Epithelial cell of proximal tubule (primary cell): ENCODE measurements around the gene KRTAP10-12. TPM values are rescaled to one million over a fixed set of nuclear protein-coding genes. Genes with fewer than 3 reads are reported as not detected.

Experiments used
- DNase-seq: peaks from one replicate; pipeline ENCODE4 v3.0.0-alpha.2; 2011; ENCODE audit warnings: low read depth
- H3K4me3 ChIP-seq: 2 replicates; pipeline ENCODE4 v1.5.1; 2011; ENCODE audit warnings: low read depth, mild to moderate bottlenecking, low read length
- CTCF ChIP-seq: conservative IDR thresholded peaks from 2 replicates; pipeline ENCODE4 v1.5.1; 2012; ENCODE audit warnings: low read depth, mild to moderate bottlenecking, low read length
- total RNA-seq: library from RNA; depleted of rRNA; stranded (reverse); fragments of >200 nt; gene quantifications from 2 replicates; pipeline ENCODE4 v1.2.3, GENCODE V29; 2015

The KRTAP10-12 gene
- total RNA-seq, 1 donor from 2014 or later, result not detected

- DNase-seq, result no peak
- H3K4me3 ChIP-seq, result no peak overlapping the region
- TF ChIP-seq CTCF, result no peak
Measured at GRCh38 chr21:44718093-44718492, 21.1 kb downstream of the KRTAP10-12 start.

GRCh38 chr21:44718571-44718970, 21.6 kb downstream of the KRTAP10-12 start:
- no peak for TF ChIP-seq CTCF
- no peak overlapping the region for H3K4me3 ChIP-seq
- DNase-seq, result no peak

GRCh38 chr21:44720170-44720569, 23.2 kb downstream of the KRTAP10-12 start:
- DNase-seq, result no peak
- TF ChIP-seq CTCF, result no peak
- H3K4me3 ChIP-seq, result no peak overlapping the region

- no peak for TF ChIP-seq CTCF
Measured at GRCh38 chr21:44722731-44723130, 25.8 kb downstream of the KRTAP10-12 start.

GRCh38 chr21:44723177-44724131, 26.5 kb downstream of the KRTAP10-12 start:
- DNase-seq, result no peak
- no peak for TF ChIP-seq CTCF
- no peak overlapping the region for H3K4me3 ChIP-seq

More at GRCh38 chr21:44722731-44723130, 25.8 kb downstream of the KRTAP10-12 start:
- DNase-seq, result no peak
- H3K4me3 ChIP-seq, result no peak overlapping the region

GRCh38 chr21:44724196-44724595, 27.2 kb downstream of the KRTAP10-12 start:
- no peak for TF ChIP-seq CTCF
- DNase-seq, result no peak
- H3K4me3 ChIP-seq, result no peak overlapping the region

GRCh38 chr21:44724926-44725325, 28.0 kb downstream of the KRTAP10-12 start:
- DNase-seq, result no peak
- H3K4me3 ChIP-seq, result no peak overlapping the region
- no peak for TF ChIP-seq CTCF
